Left renal pelvis (tissue), 4 donors: Measurements from ENCODE around the gene EFS. TPM values are rescaled to one million over a fixed set of nuclear protein-coding genes. Genes with fewer than 3 reads are reported as not detected.

ENCODE experiments used
- DNase-seq, 4 donors: peaks; one replicate each; pipeline ENCODE4 v3.0.0-alpha.2; 2013; ENCODE audit warnings: low read depth in 4 of 4, low spot score in 3 of 4
- polyA plus RNA-seq, 4 donors: library from polyadenylated mRNA; unstranded; fragments of 120-200 nt; gene quantifications; one replicate each; pipeline ENCODE4 v1.2.1, GENCODE V29; 2013; ENCODE audit not compliant: insufficient read length in 4 of 4

Gene EFS
- polyA plus RNA-seq, 4 donors: 35.4 to 66.8 (median 46.1) TPM

DNA sequence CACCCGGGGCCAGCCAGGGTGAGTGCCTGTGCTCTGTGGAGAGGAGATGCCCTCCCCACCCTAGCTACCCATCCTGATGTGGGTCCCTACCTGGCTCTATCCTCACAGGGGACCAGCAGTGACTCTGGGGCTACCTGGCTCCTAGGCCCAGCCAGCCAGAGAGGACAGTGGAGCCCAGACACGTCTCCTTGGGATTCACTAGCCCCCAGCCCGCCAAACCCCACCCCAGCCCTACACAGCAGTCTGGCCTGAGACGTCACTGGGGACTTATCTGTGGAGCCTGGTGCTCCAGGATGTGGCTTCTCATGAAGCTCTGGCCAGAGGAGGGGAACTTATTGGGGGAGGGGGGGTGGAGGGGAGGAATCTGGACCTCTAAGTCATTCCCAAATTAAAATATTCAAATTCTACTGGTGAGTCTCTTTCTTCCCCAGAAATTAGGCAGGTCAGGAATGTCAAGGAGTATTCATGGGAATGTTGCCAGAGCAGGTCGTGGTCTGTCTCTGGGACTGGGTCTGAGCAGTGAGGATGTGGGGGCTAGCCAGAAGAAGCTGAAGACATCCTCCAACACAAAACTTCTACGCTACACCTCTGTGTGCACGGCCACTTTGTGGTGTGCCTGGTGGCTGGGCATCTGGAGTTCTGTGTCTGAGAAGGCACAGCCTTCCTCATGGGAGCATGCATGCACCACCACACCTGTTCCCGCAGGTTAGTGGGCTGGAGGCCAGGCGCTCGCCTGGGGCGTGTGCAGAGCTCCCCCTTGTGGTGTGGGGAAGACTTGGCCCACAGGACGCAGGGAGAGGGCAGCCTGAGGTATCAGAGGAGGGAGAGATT lies 14.6 kb upstream of the EFS start:
- DNase-seq: peak in 1 of 4 donors; percentile 20

DNA sequence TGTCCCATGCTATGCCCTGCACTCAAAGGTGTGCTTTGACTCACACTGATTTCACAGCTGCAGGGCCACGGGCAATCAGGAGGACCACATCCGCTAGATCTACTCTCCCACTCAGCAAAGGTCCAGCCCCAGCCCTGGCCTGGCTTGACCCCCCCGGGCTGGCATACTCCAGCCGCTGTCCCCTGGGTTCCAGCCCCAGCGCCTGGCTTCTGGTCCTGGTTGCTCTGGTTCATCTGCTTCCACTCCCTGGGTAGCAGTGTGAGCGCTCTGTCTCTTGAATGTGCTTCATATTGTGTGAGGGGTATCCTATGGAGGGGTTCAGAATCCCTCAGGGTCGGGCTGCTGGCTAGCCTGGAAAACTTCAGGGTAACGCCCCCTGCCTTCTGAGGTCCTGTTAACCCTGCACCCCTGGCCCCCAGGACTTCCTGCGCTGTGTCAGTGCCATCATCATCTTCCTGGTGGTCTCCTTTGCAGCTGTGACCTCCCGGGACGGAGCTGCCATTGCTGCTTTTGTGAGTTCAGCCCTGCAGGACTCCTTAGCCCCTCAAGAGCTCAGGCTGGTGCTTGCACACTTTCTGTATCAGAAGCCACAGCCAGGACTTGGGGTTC lies 13.7 kb upstream of the EFS start:
- no peak for DNase-seq

DNA sequence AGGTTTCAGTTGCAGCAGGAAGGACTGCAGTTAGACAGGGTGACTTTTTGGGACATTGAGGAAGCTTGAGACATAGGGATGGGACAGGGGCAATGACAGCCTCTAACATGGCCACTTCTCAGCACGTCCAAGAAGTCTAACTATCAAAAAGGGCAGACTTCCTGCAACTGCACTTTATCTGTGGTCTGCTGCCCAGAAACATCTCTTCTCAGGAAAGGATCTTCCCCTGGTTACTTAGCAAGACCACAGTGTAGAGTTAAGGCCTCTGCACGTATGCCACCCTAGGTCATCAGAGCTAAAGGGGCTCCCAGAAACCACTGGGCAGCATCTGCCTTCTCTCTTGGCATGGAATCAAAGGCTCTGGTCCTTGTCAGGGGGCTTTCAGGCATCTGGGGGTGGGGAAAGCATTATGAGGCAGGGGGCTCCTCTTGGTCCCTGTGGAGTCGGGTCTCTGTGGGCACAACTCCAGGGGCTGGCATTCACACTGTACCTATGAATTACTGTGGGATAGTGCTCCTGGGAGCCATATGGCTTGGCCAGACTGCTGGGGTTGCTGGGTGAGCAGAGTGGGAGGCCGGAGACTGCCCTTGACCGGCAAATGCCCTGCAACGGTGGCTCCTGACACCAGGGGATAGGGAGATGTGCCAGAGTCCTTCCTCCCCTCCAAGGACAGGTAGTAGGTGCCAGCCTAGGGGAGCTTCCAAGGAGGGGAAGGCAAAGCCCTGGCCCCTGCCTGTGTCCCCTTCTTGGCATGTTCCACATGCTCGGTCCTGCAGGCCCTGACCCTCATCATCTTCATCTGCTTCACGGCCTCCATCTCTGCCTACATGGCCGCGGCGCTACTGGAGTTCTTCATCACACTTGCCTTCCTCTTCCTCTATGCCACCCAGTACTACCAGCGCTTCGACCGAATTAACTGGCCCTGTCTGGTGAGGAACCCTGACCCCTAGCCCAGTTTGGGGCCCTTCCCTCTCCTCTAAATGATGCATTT lies 12.9 kb upstream of the EFS start:
- no peak for DNase-seq

DNA sequence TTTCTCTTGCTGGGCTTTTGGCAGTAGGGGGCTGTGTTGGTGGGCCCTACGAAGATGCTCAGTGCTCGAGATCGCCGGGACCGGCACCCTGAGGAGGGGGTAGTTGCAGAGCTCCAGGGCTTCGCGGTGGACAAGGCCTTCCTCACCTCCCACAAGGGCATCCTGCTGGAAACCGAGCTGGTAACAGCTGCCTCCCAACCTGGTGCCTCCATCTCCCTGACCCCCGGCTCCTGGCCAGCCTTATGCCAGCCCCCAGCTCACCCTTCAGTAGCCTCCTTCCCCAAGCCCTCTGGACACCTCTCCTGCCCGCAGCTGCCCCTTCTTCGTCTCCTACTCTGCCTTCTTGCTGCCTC lies 12.2 kb upstream of the EFS start:
- DNase-seq: no peak

DNA sequence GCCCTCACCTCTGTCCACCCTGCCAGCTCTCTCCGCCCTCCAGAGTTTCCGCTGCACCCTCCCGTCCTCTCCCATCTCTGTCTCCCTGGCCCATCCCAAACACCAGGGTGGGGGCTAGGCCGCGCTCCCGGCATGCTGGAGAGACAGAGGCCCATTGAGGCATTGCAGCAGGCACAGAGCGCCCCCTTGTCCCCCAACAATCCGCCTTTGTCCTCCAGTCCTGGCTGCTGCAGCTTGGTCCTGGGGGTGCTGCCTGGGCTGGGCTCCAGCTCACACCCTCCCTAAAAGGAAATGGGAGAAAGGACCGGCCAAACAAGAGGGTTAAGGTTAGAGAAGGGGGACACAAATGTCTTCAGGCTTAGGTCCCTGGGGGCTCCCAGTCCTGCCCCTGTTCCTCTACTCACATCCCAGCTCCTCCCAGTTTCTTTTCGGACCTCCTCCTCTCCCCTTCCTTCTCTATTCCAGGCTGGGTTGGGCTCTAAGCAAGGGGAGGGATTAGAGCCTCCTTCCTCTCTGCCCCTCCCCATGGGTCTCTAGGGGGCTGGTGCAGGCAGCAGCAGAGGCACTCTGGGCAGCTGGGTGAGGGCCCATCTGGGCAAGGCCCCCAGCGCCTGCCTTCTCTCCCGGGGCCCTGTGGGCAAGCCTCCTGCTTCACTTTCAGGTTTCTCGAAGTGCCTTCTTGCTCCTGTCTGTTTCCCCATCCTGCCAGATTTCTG lies 11.7 kb upstream of the EFS start, which contains the start of gene CMTM5:
CMTM5 (plus strand) TSS at position 565 of the 716 bp plus-strand sequence. CDS start 206 bp downstream, outside the sequence.
- DNase-seq: no peak

DNA sequence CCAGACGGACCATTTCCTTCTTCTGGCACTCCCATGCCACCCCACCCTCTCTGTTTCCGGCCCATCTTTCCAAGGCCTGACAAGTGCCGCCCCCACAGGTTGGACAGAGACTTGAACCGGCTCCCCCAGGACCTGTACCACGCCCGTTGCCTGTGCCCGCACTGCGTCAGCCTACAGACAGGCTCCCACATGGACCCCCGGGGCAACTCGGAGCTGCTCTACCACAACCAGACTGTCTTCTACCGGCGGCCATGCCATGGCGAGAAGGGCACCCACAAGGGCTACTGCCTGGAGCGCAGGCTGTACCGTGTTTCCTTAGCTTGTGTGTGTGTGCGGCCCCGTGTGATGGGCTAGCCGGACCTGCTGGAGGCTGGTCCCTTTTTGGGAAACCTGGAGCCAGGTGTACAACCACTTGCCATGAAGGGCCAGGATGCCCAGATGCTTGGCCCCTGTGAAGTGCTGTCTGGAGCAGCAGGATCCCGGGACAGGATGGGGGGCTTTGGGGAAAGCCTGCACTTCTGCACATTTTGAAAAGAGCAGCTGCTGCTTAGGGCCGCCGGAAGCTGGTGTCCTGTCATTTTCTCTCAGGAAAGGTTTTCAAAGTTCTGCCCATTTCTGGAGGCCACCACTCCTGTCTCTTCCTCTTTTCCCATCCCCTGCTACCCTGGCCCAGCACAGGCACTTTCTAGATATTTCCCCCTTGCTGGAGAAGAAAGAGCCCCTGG lies 10.7 kb upstream of the EFS start:
- DNase-seq: no peak

DNA sequence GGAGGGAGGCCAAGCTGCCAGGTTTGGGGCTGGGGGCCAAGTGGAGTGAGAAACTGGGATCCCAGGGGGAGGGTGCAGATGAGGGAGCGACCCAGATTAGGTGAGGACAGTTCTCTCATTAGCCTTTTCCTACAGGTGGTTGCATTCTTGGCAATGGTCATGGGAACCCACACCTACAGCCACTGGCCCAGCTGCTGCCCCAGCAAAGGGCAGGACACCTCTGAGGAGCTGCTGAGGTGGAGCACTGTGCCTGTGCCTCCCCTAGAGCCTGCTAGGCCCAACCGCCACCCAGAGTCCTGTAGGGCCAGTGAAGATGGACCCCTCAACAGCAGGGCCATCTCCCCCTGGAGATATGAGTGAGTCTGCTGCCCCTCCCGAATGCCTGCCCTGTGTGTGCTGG lies 8.1 kb upstream of the EFS start:
- no peak for DNase-seq

DNA sequence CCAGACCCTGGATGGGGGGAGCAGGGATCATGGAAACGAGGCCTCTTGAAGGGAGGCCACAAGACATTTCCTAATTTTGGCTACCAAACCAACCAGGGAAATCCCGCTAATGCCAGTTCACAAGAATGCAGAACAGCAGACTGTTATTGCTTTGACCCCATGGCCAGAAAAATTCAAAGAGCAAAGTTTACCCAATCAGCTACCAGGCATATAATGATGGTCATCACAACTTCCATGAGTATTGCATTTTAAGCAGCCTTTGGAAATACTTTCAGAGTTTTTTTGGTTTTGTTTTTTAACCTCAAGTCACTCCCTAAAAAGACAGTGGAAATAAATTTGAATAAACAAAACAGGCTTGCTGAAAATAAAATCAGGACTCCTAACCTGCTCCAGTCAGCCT lies 7.5 kb upstream of the EFS start, which contains the start of gene IL25:
IL25 (plus strand) TSS at position 301 of the 400 bp plus-strand sequence.
- DNase-seq: no peak

DNA sequence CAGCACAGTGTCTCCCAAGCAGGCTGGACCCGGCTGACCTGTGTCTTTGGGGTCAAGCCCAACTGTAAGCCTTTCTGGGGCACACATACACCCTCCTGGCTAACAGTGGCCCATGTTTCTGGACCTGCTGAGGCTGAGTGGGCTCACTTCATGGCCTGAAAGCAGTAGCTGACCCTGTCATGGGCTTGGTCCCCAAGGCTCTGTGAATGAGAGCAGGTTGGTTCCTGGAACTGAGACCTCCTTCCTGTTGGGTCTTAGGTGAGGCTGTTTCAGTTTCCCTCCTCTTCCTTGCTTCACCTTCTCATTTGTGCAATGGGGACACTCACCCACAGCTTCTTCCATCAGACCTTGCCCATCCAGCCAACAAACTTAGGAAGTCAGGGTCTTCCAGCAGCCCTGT lies 6.9 kb upstream of the EFS start:
- no peak for DNase-seq

DNA sequence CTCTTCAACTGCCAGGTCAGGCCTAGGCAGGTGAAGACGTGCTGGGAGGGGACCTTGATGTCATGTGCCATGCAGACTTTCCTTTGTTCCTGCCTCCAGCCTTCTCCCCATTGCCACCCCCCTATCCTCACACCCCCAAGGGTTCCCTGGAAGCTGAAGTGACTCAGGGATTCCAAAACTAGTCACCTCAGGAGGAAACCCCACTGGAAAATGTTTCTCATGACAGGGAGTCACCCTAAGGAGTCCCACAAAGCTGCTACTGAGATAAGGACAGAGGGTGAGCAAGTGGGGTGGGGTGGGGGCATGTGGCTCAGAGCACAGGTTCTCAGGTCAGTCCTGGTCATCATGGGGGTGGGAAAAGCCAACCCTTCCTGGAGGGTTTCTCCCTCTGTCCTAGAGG lies 5.2 kb upstream of the EFS start:
- no peak for DNase-seq

DNA sequence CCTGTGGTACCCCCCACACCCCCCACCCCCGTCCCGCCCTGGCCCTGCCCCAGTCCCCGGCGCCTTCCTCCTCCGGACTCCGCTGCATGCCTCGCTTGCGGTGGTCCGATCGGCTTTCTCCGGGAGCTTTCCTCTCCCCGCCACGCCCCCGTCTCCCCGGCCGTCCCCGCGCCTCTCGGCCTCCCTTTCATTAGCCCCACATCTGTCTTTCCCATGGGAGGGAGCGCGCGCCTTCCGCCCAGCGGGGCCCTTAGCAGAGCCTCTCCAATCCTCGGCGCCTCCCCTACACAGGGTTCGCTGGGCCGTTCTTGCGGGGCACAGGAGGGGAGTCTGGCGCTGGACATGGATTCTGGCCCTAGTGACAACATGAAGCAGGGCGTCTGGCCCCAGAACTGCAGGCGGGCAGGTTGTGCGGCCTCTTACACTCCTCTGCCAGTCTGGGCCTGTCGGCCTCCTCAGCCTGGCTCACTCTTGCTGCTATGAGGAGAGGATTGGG lies 1.5 kb upstream of the EFS start:
- peak in 1 of 4 donors; percentile 74 for DNase-seq

DNA sequence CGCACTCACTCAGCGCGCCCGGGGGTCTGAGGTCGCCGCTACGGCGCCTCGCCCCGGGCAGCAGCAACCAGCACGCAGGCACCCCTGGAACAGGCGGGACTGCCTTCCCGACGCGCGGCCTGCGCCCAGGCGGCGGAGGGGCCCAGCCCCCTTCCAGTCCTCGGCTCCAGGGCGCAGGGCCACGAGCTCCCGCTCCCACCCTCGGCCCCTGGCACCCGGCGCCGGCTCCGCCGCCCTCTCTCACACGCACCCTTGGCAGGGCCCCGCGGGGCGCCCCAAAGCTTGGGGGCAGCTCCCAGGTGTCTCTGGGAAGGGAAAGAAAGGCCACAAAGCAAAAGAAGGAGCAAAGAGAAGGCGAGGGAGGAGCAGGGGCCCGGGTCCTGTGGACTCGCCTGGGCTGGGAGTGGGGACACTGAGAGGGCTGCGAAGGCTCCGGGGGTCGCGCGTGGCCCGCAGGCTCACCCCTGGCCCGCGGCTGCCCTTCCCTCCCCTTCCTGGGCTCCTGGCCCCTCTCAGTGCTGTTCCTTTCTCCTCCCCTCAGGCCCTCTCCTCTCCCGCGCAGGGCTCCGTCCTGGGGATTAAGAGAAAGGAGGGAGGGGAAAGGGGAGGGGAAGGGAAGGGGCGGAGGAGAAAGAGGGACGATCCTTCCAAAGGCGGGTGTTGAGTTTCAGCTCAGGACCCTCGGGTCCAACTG lies 907 bp upstream of the EFS start:
- peak; percentile 85 to 94 (median 90) for DNase-seq

DNA sequence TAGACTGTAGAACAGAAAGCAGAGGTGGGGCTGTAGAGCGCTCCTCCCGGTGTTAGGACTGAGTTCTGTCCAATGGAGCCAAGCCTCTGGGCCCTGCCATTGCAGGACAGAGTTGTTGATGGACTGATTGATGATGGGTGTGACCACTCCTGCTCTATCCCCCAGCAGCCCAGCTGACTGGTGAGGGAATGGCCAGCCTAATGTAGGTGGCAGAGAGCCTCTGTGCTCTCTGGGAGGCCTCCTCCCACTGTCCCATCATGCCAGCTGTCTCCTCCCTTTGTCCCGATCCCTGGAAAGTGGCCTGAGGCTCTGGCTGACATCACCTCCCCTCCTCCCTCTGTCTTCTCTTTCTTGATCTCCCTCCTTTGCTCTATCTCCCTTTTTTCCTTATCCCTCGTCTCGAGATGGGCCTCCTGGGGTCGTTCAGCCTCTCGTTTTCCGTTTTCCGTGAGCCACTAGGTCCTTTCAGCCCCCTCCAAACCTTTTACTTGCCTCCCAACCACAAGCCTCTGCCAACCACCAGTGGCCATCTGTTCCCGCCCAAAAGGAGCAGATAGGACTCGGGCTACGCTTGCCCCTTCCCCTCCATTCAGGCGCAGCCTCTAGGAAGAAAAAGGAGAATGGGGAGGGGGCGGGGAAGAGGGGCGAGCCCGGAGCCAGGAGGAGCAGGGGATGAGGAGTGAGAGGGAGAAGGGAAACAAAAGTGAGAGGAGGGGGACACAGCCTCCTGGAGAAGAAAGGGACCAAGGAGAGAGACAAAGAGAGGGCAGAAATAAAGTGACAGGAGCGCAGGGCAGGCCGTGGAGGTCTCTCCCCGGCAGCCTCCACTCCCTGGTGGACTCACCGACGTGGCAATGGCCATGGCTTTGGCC lies 572 bp downstream of the EFS start:
- DNase-seq: peak in 1 of 4 donors; percentile 24

DNA sequence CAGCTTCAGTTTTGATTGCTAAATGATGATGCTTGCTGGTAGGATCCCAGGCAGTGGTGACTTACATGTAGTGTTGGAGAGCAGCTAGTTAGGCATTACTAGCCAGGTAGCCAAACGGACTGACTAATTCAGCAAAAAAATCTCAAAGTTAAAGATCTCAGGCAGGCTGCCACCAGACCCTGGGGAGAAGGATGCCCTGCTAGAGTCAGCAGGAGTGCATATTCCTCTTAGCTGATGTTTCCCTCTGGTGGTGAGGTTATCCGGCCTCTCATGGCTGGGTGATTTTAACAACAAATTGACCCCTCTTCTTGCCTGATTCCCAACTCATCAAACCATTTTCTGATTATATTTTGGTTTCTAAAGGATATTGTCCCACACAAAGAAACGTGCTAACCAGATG lies 2.8 kb downstream of the EFS start:
- no peak for DNase-seq

DNA sequence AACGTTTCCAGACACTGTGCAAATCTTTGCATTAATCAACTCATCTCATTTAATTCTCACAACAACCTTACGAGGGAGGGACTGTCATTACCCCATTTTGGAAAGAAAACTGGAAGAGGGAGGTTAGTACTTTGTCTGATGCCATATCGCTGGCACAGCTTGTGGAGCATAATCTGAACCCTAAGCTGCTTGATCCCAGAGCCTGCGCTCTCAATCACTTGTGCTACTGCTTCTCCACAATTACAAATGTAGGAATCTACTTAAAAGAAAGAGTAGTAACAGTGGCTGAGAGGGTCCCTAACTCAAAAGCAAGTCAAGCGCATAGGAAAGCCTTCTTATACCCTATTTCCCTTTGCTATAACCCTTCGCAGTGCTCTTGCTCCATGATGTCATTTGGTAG lies 3.2 kb downstream of the EFS start:
- no peak for DNase-seq

DNA sequence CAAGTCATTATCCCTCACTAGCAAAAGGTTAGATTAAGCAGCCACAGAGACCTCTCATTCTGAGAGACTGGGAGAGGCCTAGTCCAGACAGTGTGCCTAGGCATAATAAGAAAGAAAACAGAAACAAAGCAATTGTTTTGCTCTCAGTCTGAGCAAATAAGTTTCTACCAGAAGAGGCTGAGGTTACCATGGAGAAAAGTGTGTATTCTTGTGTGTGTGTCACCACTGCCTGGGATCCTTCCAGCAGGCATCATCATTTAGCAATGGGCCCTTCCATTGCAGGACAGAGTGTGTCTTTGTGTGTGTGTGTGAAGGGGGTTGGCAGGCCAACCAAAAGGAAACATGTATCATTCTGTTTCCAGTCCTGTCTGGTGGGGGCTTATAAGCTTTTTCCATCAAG lies 3.7 kb downstream of the EFS start:
- no peak for DNase-seq

DNA sequence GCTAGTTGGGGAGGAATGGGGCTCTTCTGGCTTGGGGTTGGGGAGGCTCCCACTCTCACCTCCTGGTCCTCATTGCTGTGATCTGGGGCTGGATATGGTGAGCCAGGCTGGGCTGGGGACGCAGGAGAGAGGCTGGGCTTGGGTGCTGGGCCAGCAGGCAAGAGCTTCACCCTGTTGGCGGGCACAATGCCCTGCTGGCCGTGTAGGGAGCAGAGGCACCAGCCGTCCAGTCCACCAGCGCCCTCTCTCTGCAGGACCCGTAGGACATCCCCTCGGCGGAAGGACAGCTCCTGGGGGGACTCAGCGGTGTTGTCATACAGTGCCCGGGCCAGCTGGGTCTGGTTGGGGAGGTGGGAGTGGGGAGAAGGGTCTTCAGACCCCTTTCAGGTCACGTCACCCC lies 4.5 kb downstream of the EFS start:
- DNase-seq: no peak
